Activated T-cell treated with anti-CD3 and anti-CD28 coated beads for 24 hours (primary cell): ENCODE results near the gene LYZL1.
"Not testable (repeated sequence)": the region's sequence is repeated elsewhere in the genome, so short reads cannot be mapped to it uniquely, and the experiment has no call there.

Source experiments
- DNase-seq: peaks from one replicate; pipeline ENCODE4 v3.0.0-alpha.2; 2020; ENCODE audit warnings: low read depth

Gene LYZL1

GRCh38 chr10:29263506-29263905 lies 25.4 kb upstream of the LYZL1 start:
- DNase-seq, result no peak

GRCh38 chr10:29265210-29265768 lies 23.6 kb upstream of the LYZL1 start:
- DNase-seq, result no peak

- no peak for DNase-seq
Measured at GRCh38 chr10:29266641-29267040, 22.2 kb upstream of the LYZL1 start.

GRCh38 chr10:29268011-29268410 lies 20.9 kb upstream of the LYZL1 start:
- no peak for DNase-seq

- DNase-seq, result no peak
Measured at GRCh38 chr10:29269486-29269885, 19.4 kb upstream of the LYZL1 start.

- no peak for DNase-seq
Measured at GRCh38 chr10:29270883-29271282, 18.0 kb upstream of the LYZL1 start.

- DNase-seq, result no peak
Measured at GRCh38 chr10:29271877-29272276, 17.0 kb upstream of the LYZL1 start.

- DNase-seq, result no peak
Measured at GRCh38 chr10:29273478-29273877, 15.4 kb upstream of the LYZL1 start.

GRCh38 chr10:29276251-29276850 lies 12.5 kb upstream of the LYZL1 start:
- no peak for DNase-seq

- DNase-seq, result no peak
Measured at GRCh38 chr10:29277296-29277695, 11.6 kb upstream of the LYZL1 start.

- no peak for DNase-seq
Measured at GRCh38 chr10:29279779-29280487, 8.9 kb upstream of the LYZL1 start.

- DNase-seq, result no peak
Measured at GRCh38 chr10:29280488-29280840, 8.4 kb upstream of the LYZL1 start.

GRCh38 chr10:29285624-29286051 lies 3.2 kb upstream of the LYZL1 start:
- DNase-seq, result no peak

GRCh38 chr10:29287635-29288034 lies 1.2 kb upstream of the LYZL1 start:
- DNase-seq, result no peak

GRCh38 chr10:29291561-29291960 lies 2.7 kb downstream of the LYZL1 start:
- not testable (repeated sequence) for DNase-seq

GRCh38 chr10:29292406-29292805 lies 3.5 kb downstream of the LYZL1 start:
- not testable (repeated sequence) for DNase-seq

- no peak for DNase-seq
Measured at GRCh38 chr10:29295813-29296212, 6.9 kb downstream of the LYZL1 start.

- no peak for DNase-seq
Measured at GRCh38 chr10:29297678-29298077, 8.8 kb downstream of the LYZL1 start.

- no peak for DNase-seq
Measured at GRCh38 chr10:29301359-29301910, 12.6 kb downstream of the LYZL1 start.

GRCh38 chr10:29302499-29302898 lies 13.6 kb downstream of the LYZL1 start:
- no peak for DNase-seq

GRCh38 chr10:29304264-29304994 lies 15.6 kb downstream of the LYZL1 start:
- DNase-seq, result no peak

GRCh38 chr10:29304995-29305335 lies 16.1 kb downstream of the LYZL1 start:
- no peak for DNase-seq

- no peak for DNase-seq
Measured at GRCh38 chr10:29306688-29307087, 17.8 kb downstream of the LYZL1 start.
